ENCODE measurements around the gene MAP2K3.
"Not testable (repeated sequence)": the region's sequence is repeated elsewhere in the genome, so short reads cannot be mapped to it uniquely, and the experiment has no call there.

DNA sequence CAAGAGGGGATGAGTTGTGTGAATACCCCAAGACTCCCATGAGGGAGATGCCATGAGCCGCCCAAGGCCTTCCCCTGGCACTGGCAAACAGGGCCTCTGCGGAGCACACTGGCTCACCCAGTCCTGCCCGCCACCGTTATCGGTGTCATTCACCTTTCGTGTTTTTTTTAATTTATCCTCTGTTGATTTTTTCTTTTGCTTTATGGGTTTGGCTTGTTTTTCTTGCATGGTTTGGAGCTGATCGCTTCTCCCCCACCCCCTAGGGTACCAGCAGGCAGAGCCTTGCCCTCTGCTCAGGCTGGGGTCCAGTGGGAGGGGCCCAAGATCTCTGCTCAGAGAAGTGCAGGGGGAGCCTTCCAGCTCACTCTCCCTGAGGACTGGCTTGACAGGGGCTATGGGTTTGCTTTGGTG lies 30.2 kb downstream of the MAP2K3 start:
- TF ChIP-seq, protein P1, sequence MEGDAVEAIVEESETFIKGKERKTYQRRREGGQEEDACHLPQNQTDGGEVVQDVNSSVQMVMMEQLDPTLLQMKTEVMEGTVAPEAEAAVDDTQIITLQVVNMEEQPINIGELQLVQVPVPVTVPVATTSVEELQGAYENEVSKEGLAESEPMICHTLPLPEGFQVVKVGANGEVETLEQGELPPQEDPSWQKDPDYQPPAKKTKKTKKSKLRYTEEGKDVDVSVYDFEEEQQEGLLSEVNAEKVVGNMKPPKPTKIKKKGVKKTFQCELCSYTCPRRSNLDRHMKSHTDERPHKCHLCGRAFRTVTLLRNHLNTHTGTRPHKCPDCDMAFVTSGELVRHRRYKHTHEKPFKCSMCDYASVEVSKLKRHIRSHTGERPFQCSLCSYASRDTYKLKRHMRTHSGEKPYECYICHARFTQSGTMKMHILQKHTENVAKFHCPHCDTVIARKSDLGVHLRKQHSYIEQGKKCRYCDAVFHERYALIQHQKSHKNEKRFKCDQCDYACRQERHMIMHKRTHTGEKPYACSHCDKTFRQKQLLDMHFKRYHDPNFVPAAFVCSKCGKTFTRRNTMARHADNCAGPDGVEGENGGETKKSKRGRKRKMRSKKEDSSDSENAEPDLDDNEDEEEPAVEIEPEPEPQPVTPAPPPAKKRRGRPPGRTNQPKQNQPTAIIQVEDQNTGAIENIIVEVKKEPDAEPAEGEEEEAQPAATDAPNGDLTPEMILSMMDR (IDR thresholded peaks at IDR 0.05 in 2 of 3, conservative IDR thresholded peaks at IDR 0.05 in 1 of 3; ENCODE audit: control insufficient read depth in 2 of 3, extremely low read depth in 1 of 3, insufficient read depth in 1 of 3, low read depth in 3 of 3, low read length in 3 of 3), result not testable (repeated sequence)
- not testable (repeated sequence) for TF ChIP-seq EZH2 (IDR thresholded peaks at IDR 0.05; ENCODE audit: borderline replicate concordance, control insufficient read depth, low read depth, low read length); CHD2 (IDR thresholded peaks at IDR 0.05; ENCODE audit: borderline replicate concordance, low read depth, low read length); ZNF274 (IDR thresholded peaks at IDR 0.05; ENCODE audit: insufficient read depth, insufficient read length); MYC (IDR thresholded peaks at IDR 0.05; ENCODE audit: insufficient read depth, insufficient read length, insufficient replicate concordance, low read length, severe bottlenecking); TCF12 (IDR thresholded peaks at IDR 0.05; ENCODE audit: low read depth, low read length); EP300 (IDR thresholded peaks at IDR 0.05; ENCODE audit: borderline replicate concordance in 1 of 2, control insufficient read depth in 1 of 2, low read depth in 2 of 2, low read length in 2 of 2); TCF3 (IDR thresholded peaks at IDR 0.05; ENCODE audit: borderline replicate concordance, insufficient read depth, low read depth, low read length); IKZF2 (IDR thresholded peaks at IDR 0.05); NBN (IDR thresholded peaks at IDR 0.05)
- TF ChIP-seq, protein P2, sequence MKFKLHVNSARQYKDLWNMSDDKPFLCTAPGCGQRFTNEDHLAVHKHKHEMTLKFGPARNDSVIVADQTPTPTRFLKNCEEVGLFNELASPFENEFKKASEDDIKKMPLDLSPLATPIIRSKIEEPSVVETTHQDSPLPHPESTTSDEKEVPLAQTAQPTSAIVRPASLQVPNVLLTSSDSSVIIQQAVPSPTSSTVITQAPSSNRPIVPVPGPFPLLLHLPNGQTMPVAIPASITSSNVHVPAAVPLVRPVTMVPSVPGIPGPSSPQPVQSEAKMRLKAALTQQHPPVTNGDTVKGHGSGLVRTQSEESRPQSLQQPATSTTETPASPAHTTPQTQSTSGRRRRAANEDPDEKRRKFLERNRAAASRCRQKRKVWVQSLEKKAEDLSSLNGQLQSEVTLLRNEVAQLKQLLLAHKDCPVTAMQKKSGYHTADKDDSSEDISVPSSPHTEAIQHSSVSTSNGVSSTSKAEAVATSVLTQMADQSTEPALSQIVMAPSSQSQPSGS (IDR thresholded peaks at IDR 0.05; ENCODE audit: low read length), result not testable (repeated sequence)
- TF ChIP-seq, protein P3, sequence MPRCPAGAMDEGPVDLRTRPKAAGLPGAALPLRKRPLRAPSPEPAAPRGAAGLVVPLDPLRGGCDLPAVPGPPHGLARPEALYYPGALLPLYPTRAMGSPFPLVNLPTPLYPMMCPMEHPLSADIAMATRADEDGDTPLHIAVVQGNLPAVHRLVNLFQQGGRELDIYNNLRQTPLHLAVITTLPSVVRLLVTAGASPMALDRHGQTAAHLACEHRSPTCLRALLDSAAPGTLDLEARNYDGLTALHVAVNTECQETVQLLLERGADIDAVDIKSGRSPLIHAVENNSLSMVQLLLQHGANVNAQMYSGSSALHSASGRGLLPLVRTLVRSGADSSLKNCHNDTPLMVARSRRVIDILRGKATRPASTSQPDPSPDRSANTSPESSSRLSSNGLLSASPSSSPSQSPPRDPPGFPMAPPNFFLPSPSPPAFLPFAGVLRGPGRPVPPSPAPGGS (IDR thresholded peaks at IDR 0.05; ENCODE audit: borderline replicate concordance, insufficient read depth, low read depth, low read length, poor library complexity, severe bottlenecking), result not testable (repeated sequence)
